Smooth muscle cell (in vitro differentiated cells): ENCODE results near the gene RNU11. TPM values are rescaled to one million over a fixed set of nuclear protein-coding genes. Genes with fewer than 3 reads are reported as not detected.
"Not testable (repeated sequence)": the region's sequence is repeated elsewhere in the genome, so short reads cannot be mapped to it uniquely, and the experiment has no call there.

ENCODE experiments used
- DNase-seq: peaks from one replicate; lab custom pipeline; 2025; ENCODE audit not compliant: unreplicated experiment; lab: John Stamatoyannopoulos, UW
- H2AFZ ChIP-seq: fragments of 200-600 bp; sonication (generic); 2 replicates; pipeline ENCODE4 v1.6.0; 2016; ENCODE audit warnings: antibody characterized with exemption, low read depth, mild to moderate bottlenecking
- H3F3A ChIP-seq: fragments of 200-600 bp; sonication (generic); 2 replicates; pipeline ENCODE4 v1.6.0; 2017; ENCODE audit warnings: antibody characterized with exemption, low read depth
- H3K27ac ChIP-seq: fragments of 200-600 bp; sonication (generic); 2 replicates; pipeline ENCODE4 v1.5.1; 2016; ENCODE audit warnings: low read depth, mild to moderate bottlenecking
- H3K27me3 ChIP-seq: fragments of 200-600 bp; sonication (generic); 2 replicates; pipeline ENCODE4 v1.6.1; 2016; ENCODE audit warnings: low read depth, mild to moderate bottlenecking
- H3K36me3 ChIP-seq: fragments of 200-600 bp; sonication (generic); 2 replicates; pipeline ENCODE4 v1.5.1; 2016; ENCODE audit warnings: low read depth
- H3K4me1 ChIP-seq: fragments of 200-600 bp; sonication (generic); 2 replicates; pipeline ENCODE4 v1.5.1; 2016; ENCODE audit warnings: low read depth
- H3K4me2 ChIP-seq: fragments of 200-600 bp; sonication (generic); 2 replicates; pipeline ENCODE4 v1.6.0; 2016; ENCODE audit warnings: mild to moderate bottlenecking
- H3K4me3 ChIP-seq: fragments of 200-600 bp; sonication (generic); 2 replicates; pipeline ENCODE4 v1.5.1; 2016; ENCODE audit warnings: mild to moderate bottlenecking
- H3K79me2 ChIP-seq: fragments of 200-600 bp; sonication (generic); 2 replicates; pipeline ENCODE4 v1.6.0; 2016; ENCODE audit warnings: low read depth, mild to moderate bottlenecking
- H3K9ac ChIP-seq: fragments of 200-600 bp; sonication (generic); 2 replicates; pipeline ENCODE4 v1.6.0; 2016; ENCODE audit warnings: low read depth
- H3K9me3 ChIP-seq: fragments of 200-600 bp; sonication (generic); replicated peaks from 2 replicates; pipeline ENCODE4 v1.5.1; 2016; ENCODE audit warnings: low read depth
- H4K20me1 ChIP-seq: fragments of 200-600 bp; sonication (generic); 2 replicates; pipeline ENCODE4 v1.6.0; 2016; ENCODE audit warnings: low read depth
- WGBS: methylation state at CpG from one replicate; pipeline ENCODE4 v1.1.7; 2016; ENCODE audit warnings: low lambda C conversion rate; 5-methylcytosine and 5-hydroxymethylcytosine counted together
- polyA plus RNA-seq: library from polyadenylated mRNA; unstranded; fragments of >200 nt; fragmentation: Nextera tagmentation; extraction: Ambion mirVana; gene quantifications from 2 replicates; pipeline ENCODE4 v1.2.1, GENCODE V29; 2016
- total RNA-seq: library from RNA; depleted of rRNA; stranded (reverse); fragments of >200 nt; gene quantifications from 2 replicates; pipeline ENCODE4 v1.2.3, GENCODE V29; 2014
- TF ChIP-seq, protein P1 (sequence below): fragments of 200-600 bp; sonication (generic); IDR thresholded peaks from 2 replicates; pipeline ENCODE4 v1.5.1; 2017; ENCODE audit warnings: borderline replicate concordance, mild to moderate bottlenecking, antibody characterized with exemption; ENCODE audit not compliant: insufficient read depth, poor library complexity, severe bottlenecking

RNU11 gene
- total and polyA plus RNA-seq, 2 experiments from 2014 or later: not detected

- Histone ChIP-seq H3K4me3 (no peak overlapping the region), H3K4me1 (no peaks in the 10 kb centered on the region), H3K27me3 (no peaks in the 10 kb centered on the region), H3K27ac (peak overlapping the region; percentile 42), H3K4me2 (no peak overlapping the region), H3K9me3 (no peaks in the 10 kb centered on the region), H3F3A (no peaks in the 10 kb centered on the region), H3K79me2 (peaks cover 62% of the 10 kb centered on the region), H4K20me1 (peaks cover 37% of the 10 kb centered on the region), H2AFZ (no peak overlapping the region), H3K9ac (no peak overlapping the region), H3K36me3 (no peaks in the 10 kb centered on the region)
- DNase-seq: no peak
- TF ChIP-seq, protein P1, sequence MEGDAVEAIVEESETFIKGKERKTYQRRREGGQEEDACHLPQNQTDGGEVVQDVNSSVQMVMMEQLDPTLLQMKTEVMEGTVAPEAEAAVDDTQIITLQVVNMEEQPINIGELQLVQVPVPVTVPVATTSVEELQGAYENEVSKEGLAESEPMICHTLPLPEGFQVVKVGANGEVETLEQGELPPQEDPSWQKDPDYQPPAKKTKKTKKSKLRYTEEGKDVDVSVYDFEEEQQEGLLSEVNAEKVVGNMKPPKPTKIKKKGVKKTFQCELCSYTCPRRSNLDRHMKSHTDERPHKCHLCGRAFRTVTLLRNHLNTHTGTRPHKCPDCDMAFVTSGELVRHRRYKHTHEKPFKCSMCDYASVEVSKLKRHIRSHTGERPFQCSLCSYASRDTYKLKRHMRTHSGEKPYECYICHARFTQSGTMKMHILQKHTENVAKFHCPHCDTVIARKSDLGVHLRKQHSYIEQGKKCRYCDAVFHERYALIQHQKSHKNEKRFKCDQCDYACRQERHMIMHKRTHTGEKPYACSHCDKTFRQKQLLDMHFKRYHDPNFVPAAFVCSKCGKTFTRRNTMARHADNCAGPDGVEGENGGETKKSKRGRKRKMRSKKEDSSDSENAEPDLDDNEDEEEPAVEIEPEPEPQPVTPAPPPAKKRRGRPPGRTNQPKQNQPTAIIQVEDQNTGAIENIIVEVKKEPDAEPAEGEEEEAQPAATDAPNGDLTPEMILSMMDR: no peak
These were observed 27.5 kb downstream of the RNU11 start for GRCh38 chr1:28675924-28676257.

DNA sequence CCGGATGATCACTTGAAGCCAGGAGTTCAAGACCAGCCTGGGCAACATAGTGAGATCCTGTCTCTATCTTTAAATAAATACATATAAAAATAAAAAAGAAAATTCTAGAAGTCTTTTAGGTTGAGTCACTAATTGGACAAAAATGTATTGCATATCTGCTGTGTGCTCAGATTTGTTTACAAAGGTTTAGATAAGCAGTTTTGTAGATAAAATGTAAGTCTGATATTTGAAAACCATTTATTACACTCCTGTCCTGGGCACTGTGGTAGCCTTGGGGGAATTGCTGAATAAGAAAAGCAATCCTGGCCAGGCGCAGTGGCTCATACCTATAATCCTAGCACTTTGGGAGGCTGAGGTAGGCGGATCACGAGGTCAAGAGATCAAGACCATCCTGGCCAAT, 31.8 kb downstream of the RNU11 start:
- Histone ChIP-seq H3K9me3 (no peaks in the 10 kb centered on the region), H2AFZ (no peak overlapping the region), H3K27me3 (no peaks in the 10 kb centered on the region), H4K20me1 (peaks cover 49% of the 10 kb centered on the region), H3F3A (no peaks in the 10 kb centered on the region), H3K4me1 (no peaks in the 10 kb centered on the region), H3K4me2 (no peak overlapping the region), H3K79me2 (peaks cover 32% of the 10 kb centered on the region), H3K36me3 (no peaks in the 10 kb centered on the region), H3K4me3 (no peak overlapping the region), H3K27ac (no peak overlapping the region), H3K9ac (no peak overlapping the region)
- 97% methylated on average over 4 of the region's 4 CpGs for WGBS
- no peak for DNase-seq
- TF ChIP-seq, protein P1: no peak

DNA sequence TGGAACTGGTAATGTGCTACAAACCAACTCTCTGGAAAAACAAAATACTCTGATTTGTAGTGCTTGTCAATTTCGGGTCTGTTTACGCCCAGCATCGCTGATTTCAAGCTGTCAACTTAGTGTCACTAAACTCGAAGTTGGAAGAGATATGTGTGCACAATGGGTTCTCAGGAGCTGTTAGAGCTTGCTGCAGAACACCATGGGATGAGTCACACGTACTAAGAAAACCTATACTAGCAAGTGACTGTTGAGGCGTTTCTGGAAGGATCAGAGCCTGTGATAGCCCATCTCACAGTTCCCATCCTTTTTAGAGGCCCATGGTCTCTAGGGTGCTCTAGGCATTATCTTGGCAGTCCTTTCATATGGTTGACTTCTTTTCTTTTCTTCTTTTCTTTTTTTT, 34.4 kb downstream of the RNU11 start:
- Histone ChIP-seq H4K20me1 (peaks cover 43% of the 10 kb centered on the region), H3K27ac (no peak overlapping the region), H3K9me3 (no peaks in the 10 kb centered on the region), H3K9ac (no peak overlapping the region), H3K4me3 (no peak overlapping the region), H3F3A (no peaks in the 10 kb centered on the region), H3K79me2 (peaks cover 9% of the 10 kb centered on the region), H2AFZ (no peak overlapping the region), H3K4me1 (no peaks in the 10 kb centered on the region), H3K27me3 (no peaks in the 10 kb centered on the region), H3K36me3 (no peaks in the 10 kb centered on the region), H3K4me2 (no peak overlapping the region)
- no peak for DNase-seq
- WGBS: 76% methylated on average over 6 of the region's 6 CpGs
- TF ChIP-seq, protein P1: no peak

DNA sequence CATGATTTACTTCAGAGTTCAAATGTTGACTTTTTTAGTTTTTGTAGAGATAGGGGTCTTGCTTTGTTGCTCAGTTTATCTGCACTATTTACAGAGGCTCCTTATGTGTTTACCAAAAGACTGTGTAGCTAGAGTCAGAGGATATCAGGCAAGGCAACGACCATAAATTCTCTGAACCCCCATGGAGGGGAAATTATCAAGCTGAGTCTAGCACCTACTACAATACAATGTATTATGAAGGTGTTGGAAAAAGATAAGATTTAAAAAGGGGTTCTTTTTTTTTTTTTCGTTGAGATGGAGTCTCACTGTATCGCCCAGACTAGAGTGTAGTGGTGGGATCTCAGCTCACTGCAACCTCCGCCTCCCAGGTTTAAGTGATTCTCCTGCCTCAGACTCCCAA, 36.5 kb downstream of the RNU11 start:
- TF ChIP-seq, protein P1: no peak
- WGBS: 89% methylated on average over 4 of the region's 4 CpGs

DNA sequence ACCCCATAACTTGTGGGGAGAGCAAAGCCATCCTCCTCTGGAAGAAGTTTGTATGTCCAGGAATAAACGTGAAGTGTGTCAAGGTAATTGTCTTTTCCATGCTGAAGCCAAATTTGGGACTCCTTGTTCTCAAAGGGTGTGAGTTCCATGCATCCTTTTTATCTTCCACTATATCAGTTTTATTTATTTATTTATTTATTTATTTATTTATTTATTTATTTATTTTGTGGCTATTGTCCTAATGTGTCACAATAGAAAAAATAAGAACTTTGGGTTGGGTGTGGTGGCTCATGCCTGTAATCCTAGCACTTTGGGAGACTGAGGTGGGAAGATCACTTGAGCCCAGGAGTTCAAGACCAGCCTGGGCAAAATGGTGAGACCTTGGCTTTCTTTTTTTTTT, 43.2 kb downstream of the RNU11 start:
- H3F3A ChIP-seq, H3K9me3 ChIP-seq, H3K27ac ChIP-seq, H2AFZ ChIP-seq, H3K4me3 ChIP-seq, H3K27me3 ChIP-seq, DNase-seq, H3K36me3 ChIP-seq, H3K9ac ChIP-seq, H3K4me2 ChIP-seq, H3K4me1 ChIP-seq, H3K79me2 ChIP-seq: not testable (repeated sequence)
- H4K20me1 ChIP-seq: peaks cover 18% of the 10 kb centered on the region
- 100% methylated on average over 1 of the region's 1 CpG for WGBS

More for the DNA sequence above, 36.5 kb downstream of the RNU11 start:
- no peaks in the 10 kb centered on the region for H3K4me1 ChIP-seq
- no peaks in the 10 kb centered on the region for H3K36me3 ChIP-seq
- H3K27me3 ChIP-seq: no peaks in the 10 kb centered on the region
- no peak overlapping the region for H3K4me3 ChIP-seq
- no peak for DNase-seq
- no peak overlapping the region for H3K27ac ChIP-seq
- peaks cover 7% of the 10 kb centered on the region for H3K79me2 ChIP-seq
- H3K9ac ChIP-seq: no peak overlapping the region
- H2AFZ ChIP-seq: no peak overlapping the region
- H3K4me2 ChIP-seq: no peak overlapping the region
- H3F3A ChIP-seq: no peaks in the 10 kb centered on the region
- peaks cover 43% of the 10 kb centered on the region for H4K20me1 ChIP-seq
- H3K9me3 ChIP-seq: no peaks in the 10 kb centered on the region
